Occipital lobe (tissue), 2 donors: ENCODE data around the gene KIF5C. TPM values are rescaled to one million over a fixed set of nuclear protein-coding genes. Genes with fewer than 3 reads are reported as not detected.
A peak's percentile ranks its signal among the peaks of the same experiment; 100 is the strongest.
"Not testable (repeated sequence)": the region's sequence is repeated elsewhere in the genome, so short reads cannot be mapped to it uniquely, and the experiment has no call there.

Source experiments
- DNase-seq: peaks from one replicate; lab custom pipeline; 2025; lab: John Stamatoyannopoulos, UW
- total RNA-seq: library from RNA; depleted of rRNA; stranded (reverse); fragments of >200 nt; gene quantifications from one replicate; pipeline ENCODE4 v1.2.3, GENCODE V29; 2014

Gene KIF5C
- total RNA-seq, result 379 TPM

GRCh38 chr2:148874868-148875341, at the start of gene KIF5C:
Gene KIF5C, plus strand, starts transcription at chr2:148875227. Its CDS starts 391 bp downstream, at chr2:148875618.
- DNase-seq, result peak; percentile 90

- no peak for DNase-seq
These were observed 48.2 kb upstream of the KIF5C start for GRCh38 chr2:148826791-148827190.

GRCh38 chr2:148828941-148829340, 46.1 kb upstream of the KIF5C start:
- DNase-seq, result no peak

GRCh38 chr2:148829618-148830017, 45.4 kb upstream of the KIF5C start:
- no peak for DNase-seq

GRCh38 chr2:148832637-148833036, 42.4 kb upstream of the KIF5C start:
- no peak for DNase-seq

- DNase-seq, result no peak
These were observed 33.0 kb upstream of the KIF5C start for GRCh38 chr2:148842050-148842449.

- no peak for DNase-seq
These were observed 26.9 kb upstream of the KIF5C start for GRCh38 chr2:148848146-148848545.

GRCh38 chr2:148853458-148853857, 21.6 kb upstream of the KIF5C start:
- no peak for DNase-seq

- no peak for DNase-seq
These were observed 15.0 kb upstream of the KIF5C start for GRCh38 chr2:148860037-148860436.

GRCh38 chr2:148861367-148861766, 13.7 kb upstream of the KIF5C start:
- no peak for DNase-seq

GRCh38 chr2:148862478-148862877, 12.5 kb upstream of the KIF5C start:
- not testable (repeated sequence) for DNase-seq

GRCh38 chr2:148865512-148865911, 9.5 kb upstream of the KIF5C start:
- DNase-seq, result no peak

- no peak for DNase-seq
These were observed 8.9 kb upstream of the KIF5C start for GRCh38 chr2:148866091-148866490.

GRCh38 chr2:148867079-148867769, 7.8 kb upstream of the KIF5C start:
- DNase-seq, result no peak

GRCh38 chr2:148875387-148876051, 492 bp downstream of the KIF5C start:
- no peak for DNase-seq

- no peak for DNase-seq
These were observed 1.2 kb downstream of the KIF5C start for GRCh38 chr2:148876202-148876594.

- peak; percentile 78 for DNase-seq
These were observed 1.8 kb downstream of the KIF5C start for GRCh38 chr2:148876595-148877402.

GRCh38 chr2:148877403-148877740, 2.3 kb downstream of the KIF5C start:
- DNase-seq, result no peak

GRCh38 chr2:148880636-148881035, 5.6 kb downstream of the KIF5C start:
- DNase-seq, result no peak

GRCh38 chr2:148882051-148882450, 7.0 kb downstream of the KIF5C start:
- DNase-seq, result no peak

GRCh38 chr2:148885209-148885608, 10.2 kb downstream of the KIF5C start:
- no peak for DNase-seq

GRCh38 chr2:148885988-148886387, 11.0 kb downstream of the KIF5C start:
- no peak for DNase-seq
